ENCODE measurements around the gene SLC24A3. TPM values are rescaled to one million over a fixed set of nuclear protein-coding genes. Genes with fewer than 3 reads are reported as not detected.

The SLC24A3 gene
- total and polyA plus RNA-seq, 2 donors from 2014 or later, result 0.86 to 5.2 TPM

DNA sequence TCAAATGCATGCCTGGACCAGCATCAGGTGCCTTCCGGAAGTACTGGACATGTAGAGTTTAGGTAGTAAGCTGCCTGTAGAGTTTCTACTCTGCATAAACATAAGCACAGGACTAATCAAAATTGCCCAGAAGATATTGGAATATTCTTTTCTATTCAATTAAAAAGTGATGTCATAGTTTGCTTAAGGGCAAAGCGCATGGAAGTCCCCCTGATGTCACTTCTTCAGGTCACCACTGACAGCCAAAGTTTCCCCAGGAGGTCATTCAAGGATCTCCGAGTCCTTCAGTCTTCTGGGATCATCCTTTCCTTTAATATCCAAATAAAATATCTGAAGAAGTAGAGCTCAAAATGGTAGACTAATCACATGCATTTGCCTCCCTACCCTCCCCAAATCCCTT is 528.1 kb downstream of the SLC24A3 start:
- Histone ChIP-seq H3K27ac (ENCODE audit: low read depth in 2 of 2, low read length in 2 of 2) (no peak overlapping the region), H3K9ac (ENCODE audit: low read length in 3 of 3) (no peak overlapping the region), H3K4me3 (ENCODE audit: low read length in 3 of 3) (no peak overlapping the region), H3K27me3 (ENCODE audit: control insufficient read depth, insufficient read depth, low read length) (no peaks in the 10 kb centered on the region), H3K4me1 (ENCODE audit: control insufficient read depth in 2 of 3, insufficient read depth in 2 of 3, low read depth in 1 of 3, low read length in 3 of 3) (no peaks in the 10 kb centered on the region), H3K36me3 (ENCODE audit: control insufficient read depth in 2 of 3, insufficient read depth in 3 of 3, low read length in 3 of 3) (no peaks in the 10 kb centered on the region), H3K9me3 (ENCODE audit: control insufficient read depth in 2 of 3, insufficient read depth in 1 of 3, low read length in 3 of 3) (no peaks in the 10 kb centered on the region)
- DNase-seq (no peak), FAIRE-seq (no peak)
- TF ChIP-seq, protein P1, sequence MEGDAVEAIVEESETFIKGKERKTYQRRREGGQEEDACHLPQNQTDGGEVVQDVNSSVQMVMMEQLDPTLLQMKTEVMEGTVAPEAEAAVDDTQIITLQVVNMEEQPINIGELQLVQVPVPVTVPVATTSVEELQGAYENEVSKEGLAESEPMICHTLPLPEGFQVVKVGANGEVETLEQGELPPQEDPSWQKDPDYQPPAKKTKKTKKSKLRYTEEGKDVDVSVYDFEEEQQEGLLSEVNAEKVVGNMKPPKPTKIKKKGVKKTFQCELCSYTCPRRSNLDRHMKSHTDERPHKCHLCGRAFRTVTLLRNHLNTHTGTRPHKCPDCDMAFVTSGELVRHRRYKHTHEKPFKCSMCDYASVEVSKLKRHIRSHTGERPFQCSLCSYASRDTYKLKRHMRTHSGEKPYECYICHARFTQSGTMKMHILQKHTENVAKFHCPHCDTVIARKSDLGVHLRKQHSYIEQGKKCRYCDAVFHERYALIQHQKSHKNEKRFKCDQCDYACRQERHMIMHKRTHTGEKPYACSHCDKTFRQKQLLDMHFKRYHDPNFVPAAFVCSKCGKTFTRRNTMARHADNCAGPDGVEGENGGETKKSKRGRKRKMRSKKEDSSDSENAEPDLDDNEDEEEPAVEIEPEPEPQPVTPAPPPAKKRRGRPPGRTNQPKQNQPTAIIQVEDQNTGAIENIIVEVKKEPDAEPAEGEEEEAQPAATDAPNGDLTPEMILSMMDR (IDR thresholded peaks at IDR 0.05; ENCODE audit: borderline replicate concordance, extremely low read depth, insufficient read depth), result no peak
- intact Hi-C loops (cut with DNase I), result no loop called here

DNA sequence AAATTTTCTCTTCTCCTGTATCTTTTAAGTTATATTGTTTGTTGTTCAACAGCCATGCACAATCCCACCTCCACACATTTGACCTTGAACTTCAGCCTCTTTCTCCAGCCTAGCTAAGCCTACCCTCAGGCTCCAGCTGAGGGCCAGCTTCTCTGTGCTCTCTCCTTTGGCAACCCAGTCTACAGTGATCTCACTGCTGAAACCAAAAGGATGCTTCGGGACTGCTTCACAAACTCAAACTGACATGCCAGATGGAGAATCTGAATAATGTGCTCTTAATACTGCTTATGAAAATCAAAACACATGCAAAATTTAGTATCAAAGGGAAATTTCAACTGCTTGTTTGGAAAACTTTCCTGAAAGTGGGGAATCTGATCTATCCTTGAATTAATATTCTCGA is 529.5 kb downstream of the SLC24A3 start:
- H3K9me3 ChIP-seq (ENCODE audit: control insufficient read depth in 2 of 3, insufficient read depth in 1 of 3, low read length in 3 of 3), result no peaks in the 10 kb centered on the region
- no peaks in the 10 kb centered on the region for H3K27me3 ChIP-seq (ENCODE audit: control insufficient read depth, insufficient read depth, low read length)
- intact Hi-C loops (cut with DNase I), result no loop called here
- no peak for FAIRE-seq
- no peaks in the 10 kb centered on the region for H3K36me3 ChIP-seq (ENCODE audit: control insufficient read depth in 2 of 3, insufficient read depth in 3 of 3, low read length in 3 of 3)
- no peak overlapping the region for H3K4me3 ChIP-seq (ENCODE audit: low read length in 3 of 3)
- H3K27ac ChIP-seq (ENCODE audit: low read depth in 2 of 2, low read length in 2 of 2), result no peak overlapping the region
- H3K4me1 ChIP-seq (ENCODE audit: control insufficient read depth in 2 of 3, insufficient read depth in 2 of 3, low read depth in 1 of 3, low read length in 3 of 3), result no peaks in the 10 kb centered on the region
- no peak for DNase-seq
- TF ChIP-seq, protein P1 (IDR thresholded peaks at IDR 0.05; ENCODE audit: borderline replicate concordance, extremely low read depth, insufficient read depth), result no peak
- H3K9ac ChIP-seq (ENCODE audit: low read length in 3 of 3), result no peak overlapping the region

DNA sequence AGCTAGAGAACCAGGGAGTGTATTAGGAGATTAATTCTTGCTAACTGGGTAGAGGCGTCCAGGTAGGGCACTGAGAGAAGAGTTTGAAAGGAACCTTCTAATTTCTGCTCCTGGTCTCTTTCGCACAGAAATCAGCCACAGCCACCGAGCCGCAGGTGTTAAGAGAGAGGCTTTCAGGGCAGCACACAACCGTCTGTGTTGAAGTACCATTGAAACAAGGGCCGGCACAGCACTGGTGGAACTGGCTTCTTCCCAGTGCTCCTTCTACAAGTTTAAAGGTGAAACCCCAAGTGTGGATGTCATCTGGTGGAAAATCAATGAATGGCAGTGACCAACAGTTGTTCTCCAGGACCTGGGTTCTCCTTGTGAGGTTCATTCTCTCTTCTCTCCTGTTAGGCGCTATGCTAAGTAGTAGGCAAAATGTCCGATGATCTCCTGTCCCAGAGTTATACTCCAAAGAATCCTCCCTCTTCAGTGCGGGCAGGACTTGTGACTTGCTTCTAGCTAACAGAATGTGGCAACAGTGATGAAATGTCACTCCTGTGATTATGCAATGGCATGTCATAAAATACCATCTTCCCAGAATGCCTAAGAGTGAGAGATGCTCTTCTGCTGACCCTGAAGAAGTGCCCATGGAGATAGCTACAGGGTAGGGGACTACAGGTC is 530.7 kb downstream of the SLC24A3 start:
- FAIRE-seq (no peak), DNase-seq (peak in 1 of 5 donors; percentile 5)
- Histone ChIP-seq H3K27me3 (ENCODE audit: control insufficient read depth, insufficient read depth, low read length) (no peaks in the 10 kb centered on the region), H3K36me3 (ENCODE audit: control insufficient read depth in 2 of 3, insufficient read depth in 3 of 3, low read length in 3 of 3) (no peaks in the 10 kb centered on the region), H3K4me1 (ENCODE audit: control insufficient read depth in 2 of 3, insufficient read depth in 2 of 3, low read depth in 1 of 3, low read length in 3 of 3) (no peaks in the 10 kb centered on the region), H3K4me3 (ENCODE audit: low read length in 3 of 3) (no peak overlapping the region), H3K9me3 (ENCODE audit: control insufficient read depth in 2 of 3, insufficient read depth in 1 of 3, low read length in 3 of 3) (no peaks in the 10 kb centered on the region), H3K27ac (ENCODE audit: low read depth in 2 of 2, low read length in 2 of 2) (no peak overlapping the region), H3K9ac (ENCODE audit: low read length in 3 of 3) (no peak overlapping the region)
- intact Hi-C loops (cut with DNase I), result no loop called here
- TF ChIP-seq, protein P1 (IDR thresholded peaks at IDR 0.05; ENCODE audit: borderline replicate concordance, extremely low read depth, insufficient read depth), result no peak

DNA sequence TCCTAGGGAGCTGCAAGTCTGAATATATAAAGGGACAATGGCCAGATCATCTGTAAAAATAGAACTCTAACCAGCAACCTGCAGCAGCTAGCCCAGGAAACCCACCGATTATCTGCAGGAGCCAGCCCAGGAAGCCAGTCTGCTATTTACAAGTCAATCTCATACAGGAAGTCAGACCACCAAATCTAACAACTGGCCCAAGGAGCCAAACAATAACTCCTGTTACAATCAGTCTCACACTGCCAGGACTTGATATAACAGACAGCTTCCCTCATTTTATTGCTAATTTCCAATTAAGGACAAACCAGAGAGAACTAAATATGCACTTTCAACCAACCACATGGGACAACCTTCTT is 531.2 kb downstream of the SLC24A3 start:
- TF ChIP-seq, protein P1 (IDR thresholded peaks at IDR 0.05; ENCODE audit: borderline replicate concordance, extremely low read depth, insufficient read depth), result no peak
- H3K9ac ChIP-seq (ENCODE audit: low read length in 3 of 3), result no peak overlapping the region
- DNase-seq, result peak in 1 of 5 donors; percentile 6
- H3K27ac ChIP-seq (ENCODE audit: low read depth in 2 of 2, low read length in 2 of 2), result no peak overlapping the region
- no peaks in the 10 kb centered on the region for H3K27me3 ChIP-seq (ENCODE audit: control insufficient read depth, insufficient read depth, low read length)
- no peaks in the 10 kb centered on the region for H3K9me3 ChIP-seq (ENCODE audit: control insufficient read depth in 2 of 3, insufficient read depth in 1 of 3, low read length in 3 of 3)
- intact Hi-C loops (cut with DNase I), result no loop called here
- FAIRE-seq, result no peak
- no peak overlapping the region for H3K4me3 ChIP-seq (ENCODE audit: low read length in 3 of 3)
- no peaks in the 10 kb centered on the region for H3K36me3 ChIP-seq (ENCODE audit: control insufficient read depth in 2 of 3, insufficient read depth in 3 of 3, low read length in 3 of 3)
- no peaks in the 10 kb centered on the region for H3K4me1 ChIP-seq (ENCODE audit: control insufficient read depth in 2 of 3, insufficient read depth in 2 of 3, low read depth in 1 of 3, low read length in 3 of 3)

All from kidney (tissue), 14 donors.